ENCODE measurements around the gene SNX25. TPM values are rescaled to one million over a fixed set of nuclear protein-coding genes. Genes with fewer than 3 reads are reported as not detected.
"Not testable (repeated sequence)": the region's sequence is repeated elsewhere in the genome, so short reads cannot be mapped to it uniquely, and the experiment has no call there.

Gene SNX25
- total RNA-seq, 2 experiments from 2014 or later, result 18.9 to 21.6 TPM

DNA sequence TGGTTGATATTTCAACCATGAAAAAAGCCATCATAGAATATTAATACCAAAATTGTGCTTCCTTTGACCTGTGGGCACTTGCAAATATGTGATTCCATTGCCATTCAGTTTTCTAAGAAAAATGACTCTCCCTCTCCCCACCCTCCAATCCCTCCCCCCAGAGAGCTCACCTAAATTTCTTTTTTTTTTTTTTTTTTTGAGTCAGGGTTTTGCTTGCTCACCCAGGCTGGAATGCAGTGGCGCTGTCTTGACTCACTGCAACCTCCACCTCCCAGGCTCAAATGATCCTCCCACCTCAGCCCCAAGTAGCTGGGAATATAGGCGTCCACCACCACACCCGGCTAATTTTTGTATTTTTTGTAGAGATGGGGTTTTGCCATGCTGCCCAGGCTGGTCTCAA is 47.0 kb downstream of the SNX25 start:
- CTCF ChIA-PET, result no interaction called here
- Mint-ChIP-seq H3K27me3 (no peaks in the 10 kb centered on the region), H3K9me3 (no peaks in the 10 kb centered on the region), H3K36me3 (peaks cover 12% of the 10 kb centered on the region), H3K27ac (no peak overlapping the region), H3K4me3 (no peak overlapping the region), H3K4me1 (ENCODE audit: low read depth) (peaks cover 57% of the 10 kb centered on the region)
- peak; percentile 36 for DNase-seq
- POLR2A ChIA-PET, result no interaction called here
- intact Hi-C loops (cut with micrococcal nuclease), result loop anchor here (5.0 kb wide), 1 partner anchor 86 kb away; no protein-coding TSS in a partner anchor

DNA sequence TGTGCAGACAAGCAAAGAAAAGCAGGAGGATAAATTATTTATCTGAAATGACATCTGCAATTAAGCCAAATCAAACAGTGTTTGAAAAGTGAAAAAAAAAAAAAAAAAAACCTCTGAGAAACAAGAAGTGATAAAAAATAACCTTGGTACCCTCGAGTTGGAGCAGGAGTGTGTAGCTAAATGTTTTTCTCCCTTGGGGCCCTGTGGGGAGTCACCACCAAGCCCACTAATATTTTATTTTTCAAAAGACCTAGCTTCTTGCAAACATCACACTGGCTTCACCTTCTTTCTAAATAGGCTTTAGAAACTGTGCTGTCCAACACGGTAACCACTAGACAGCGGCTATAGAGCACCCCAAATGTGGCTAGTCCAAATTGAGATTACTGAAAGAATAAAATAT is 47.7 kb downstream of the SNX25 start:
- Mint-ChIP-seq H3K9me3 (no peaks in the 10 kb centered on the region), H3K27me3 (no peaks in the 10 kb centered on the region), H3K4me3 (no peak overlapping the region), H3K27ac (no peak overlapping the region), H3K4me1 (ENCODE audit: low read depth) (peaks cover 50% of the 10 kb centered on the region), H3K36me3 (peaks cover 12% of the 10 kb centered on the region)
- ChIA-PET CTCF (no interaction called here), POLR2A (interaction anchor here (0.8 kb wide), 1 partner anchor 11 kb away, joined by 3 read pairs; no protein-coding TSS in a partner anchor)
- intact Hi-C loops (cut with micrococcal nuclease), result loop anchor here (5.0 kb wide), 1 partner anchor 85 kb away; no protein-coding TSS in a partner anchor
- no peak for DNase-seq

DNA sequence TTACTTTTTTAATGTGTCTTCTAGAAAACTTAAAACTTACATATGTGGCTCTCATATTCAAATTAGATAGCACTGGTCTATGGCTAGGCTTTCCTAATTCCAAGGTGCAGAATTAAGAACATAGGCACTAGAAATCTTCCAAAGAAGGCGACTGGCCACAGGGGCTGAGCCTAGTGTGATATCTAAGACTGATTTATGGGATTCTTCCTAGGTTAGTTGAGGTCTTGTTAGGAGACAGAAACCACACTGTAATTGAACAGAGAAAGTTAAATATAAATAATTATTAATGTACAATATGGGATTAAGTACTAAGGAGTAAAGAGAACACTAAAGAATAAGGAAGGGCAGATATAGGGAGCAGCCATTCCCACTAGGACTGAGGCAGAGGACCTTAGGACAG is 48.3 kb downstream of the SNX25 start:
- no peak for DNase-seq
- ChIA-PET CTCF (no interaction called here), POLR2A (interaction anchor here (0.8 kb wide), 1 partner anchor 10 kb away, joined by 3 read pairs; no protein-coding TSS in a partner anchor)
- no peaks in the 10 kb centered on the region for H3K9me3 Mint-ChIP-seq
- H3K4me3 Mint-ChIP-seq, result no peak overlapping the region
- no peaks in the 10 kb centered on the region for H3K27me3 Mint-ChIP-seq
- intact Hi-C loops (cut with micrococcal nuclease), result loop anchor here (5.0 kb wide), 1 partner anchor 85 kb away; no protein-coding TSS in a partner anchor
- peaks cover 12% of the 10 kb centered on the region for H3K36me3 Mint-ChIP-seq
- H3K27ac Mint-ChIP-seq, result no peak overlapping the region
- H3K4me1 Mint-ChIP-seq (ENCODE audit: low read depth), result peaks cover 48% of the 10 kb centered on the region

DNA sequence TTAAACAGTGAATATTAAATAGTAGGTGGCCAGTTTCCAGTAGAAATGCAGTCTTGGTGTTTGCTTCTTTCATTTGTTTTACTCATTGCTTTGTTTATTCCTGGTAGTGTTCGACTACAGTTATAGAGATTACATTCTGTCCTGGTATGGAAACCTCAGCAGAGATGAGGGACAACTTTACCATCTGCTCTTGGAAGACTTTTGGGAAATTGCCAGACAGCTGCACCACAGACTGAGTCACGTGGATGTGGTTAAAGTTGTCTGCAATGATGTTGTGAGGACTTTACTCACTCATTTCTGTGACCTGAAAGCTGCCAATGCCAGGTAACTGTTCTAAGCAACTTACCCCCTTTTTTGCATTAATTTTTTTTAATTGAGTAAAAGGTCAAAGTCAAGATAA is 49.3 kb downstream of the SNX25 start:
- CTCF ChIA-PET, H3K27ac Mint-ChIP-seq, H3K27me3 Mint-ChIP-seq, H3K9me3 Mint-ChIP-seq, POLR2A ChIA-PET, H3K4me3 Mint-ChIP-seq: not testable (repeated sequence)
- peaks cover 10% of the 10 kb centered on the region for H3K36me3 Mint-ChIP-seq
- H3K4me1 Mint-ChIP-seq (ENCODE audit: low read depth), result peaks cover 45% of the 10 kb centered on the region
- intact Hi-C loops (cut with micrococcal nuclease), result loop anchor here (5.0 kb wide), 1 partner anchor 84 kb away; no protein-coding TSS in a partner anchor
- DNase-seq, result peak; percentile 40

DNA sequence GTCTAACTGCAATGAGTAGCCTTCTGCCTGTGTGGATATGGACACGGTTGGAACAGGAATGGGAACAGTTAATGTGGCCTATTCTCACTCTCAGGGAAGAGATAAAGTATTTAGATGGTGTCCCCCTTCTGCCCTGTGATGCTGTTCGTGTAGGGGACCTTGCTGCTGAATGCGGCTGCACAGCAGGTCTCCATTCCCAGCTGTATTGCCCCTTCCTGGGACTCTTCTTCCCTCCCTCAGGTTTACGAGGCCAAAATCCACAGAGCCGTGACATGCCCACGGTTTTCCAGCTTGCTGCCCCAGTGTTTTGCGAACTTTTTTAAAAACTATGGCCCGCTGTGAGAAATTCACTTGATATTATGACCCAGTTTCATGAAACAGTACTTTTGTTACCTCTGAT is 50.3 kb downstream of the SNX25 start:
- Mint-ChIP-seq H3K36me3 (peaks cover 6% of the 10 kb centered on the region), H3K27me3 (no peaks in the 10 kb centered on the region), H3K4me3 (no peak overlapping the region), H3K4me1 (ENCODE audit: low read depth) (peaks cover 35% of the 10 kb centered on the region), H3K27ac (no peak overlapping the region), H3K9me3 (no peaks in the 10 kb centered on the region)
- ChIA-PET POLR2A (no interaction called here), CTCF (interaction anchor here (0.6 kb wide), 1 partner anchor 117 kb away, joined by 3 read pairs; the partner anchor contains the start of gene SLC25A4)
- intact Hi-C loops (cut with micrococcal nuclease), result loop anchor here (5.0 kb wide), 1 partner anchor 83 kb away; no protein-coding TSS in a partner anchor
- no peak for DNase-seq

DNA sequence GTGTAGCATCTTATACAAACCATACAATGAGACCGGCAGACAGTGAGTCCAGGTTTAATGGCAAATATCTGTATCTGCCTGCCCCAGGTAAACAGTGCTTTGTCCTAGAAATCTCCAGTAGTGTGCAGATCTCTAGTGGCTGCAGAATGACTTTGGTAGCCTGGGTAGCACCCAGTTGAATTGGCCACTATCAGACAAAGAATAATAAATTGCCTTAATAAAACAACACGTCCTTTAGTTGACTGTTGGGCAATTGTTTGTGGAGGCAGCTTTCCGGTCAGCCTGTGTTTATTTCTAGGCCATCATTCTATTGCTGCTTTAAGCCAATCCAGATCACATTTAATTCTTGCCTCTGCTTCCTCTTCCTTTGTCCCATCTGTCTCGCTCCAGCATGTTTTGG is 52.5 kb downstream of the SNX25 start:
- Mint-ChIP-seq H3K27me3 (no peaks in the 10 kb centered on the region), H3K4me1 (ENCODE audit: low read depth) (peaks cover 28% of the 10 kb centered on the region), H3K36me3 (peaks cover 8% of the 10 kb centered on the region), H3K9me3 (no peaks in the 10 kb centered on the region), H3K27ac (no peak overlapping the region), H3K4me3 (no peak overlapping the region)
- CTCF ChIA-PET, result no interaction called here
- intact Hi-C loops (cut with micrococcal nuclease), result no loop called here
- POLR2A ChIA-PET, result no interaction called here
- DNase-seq, result no peak

DNA sequence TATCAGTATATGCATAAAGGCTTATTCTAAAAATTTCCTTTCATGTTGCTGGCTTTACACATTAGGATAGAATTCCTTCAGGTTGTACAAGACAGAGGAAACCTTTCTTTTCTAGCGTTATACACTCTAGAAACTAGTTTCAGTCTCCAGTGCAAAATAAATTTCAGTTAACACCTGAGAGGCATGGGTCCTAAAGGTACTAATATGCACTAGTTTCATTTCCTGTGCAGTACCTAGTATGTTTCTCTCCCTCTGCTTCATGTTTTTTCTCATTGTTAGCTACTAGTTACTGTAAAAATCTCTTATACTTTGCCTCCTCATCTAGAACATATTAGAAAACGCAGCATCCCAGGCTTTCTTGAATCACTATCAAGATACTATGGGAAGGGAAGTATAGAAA is 54.0 kb downstream of the SNX25 start:
- Mint-ChIP-seq H3K27ac (no peak overlapping the region), H3K4me1 (ENCODE audit: low read depth) (peaks cover 28% of the 10 kb centered on the region)

DNA sequence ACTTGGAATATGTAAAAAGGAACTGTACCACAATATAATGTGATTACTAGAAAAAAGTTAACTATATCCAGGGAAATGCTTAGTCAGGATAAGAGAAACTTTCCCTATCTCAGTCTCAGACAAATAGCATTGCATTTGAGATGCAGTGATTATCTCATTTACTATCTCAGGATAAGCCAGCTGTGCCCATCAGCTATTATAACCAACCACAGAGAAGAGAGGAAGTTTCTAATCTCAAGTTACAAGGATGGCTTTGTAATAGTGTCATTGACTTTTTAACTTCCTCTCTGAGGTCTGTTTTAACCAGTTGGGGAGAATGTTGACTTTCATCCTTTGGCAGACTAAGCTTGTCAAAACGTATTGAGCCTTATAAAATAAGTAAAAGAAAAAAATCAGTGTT is 56.5 kb downstream of the SNX25 start:
- Mint-ChIP-seq H3K4me1 (ENCODE audit: low read depth) (peaks cover 16% of the 10 kb centered on the region), H3K27ac (peak overlapping the region; percentile 42), H3K9me3 (no peaks in the 10 kb centered on the region), H3K4me3 (no peak overlapping the region), H3K36me3 (peaks cover 24% of the 10 kb centered on the region), H3K27me3 (no peaks in the 10 kb centered on the region)
- POLR2A ChIA-PET, result no interaction called here
- CTCF ChIA-PET, result interaction anchor here (1.2 kb wide), 1 partner anchor 56 kb away, joined by 4 read pairs; no protein-coding TSS in a partner anchor
- intact Hi-C loops (cut with micrococcal nuclease), result no loop called here
- DNase-seq, result no peak

More for the DNA sequence above, 54.0 kb downstream of the SNX25 start:
- intact Hi-C loops (cut with micrococcal nuclease), result no loop called here
- Mint-ChIP-seq H3K9me3 (no peaks in the 10 kb centered on the region), H3K36me3 (peaks cover 16% of the 10 kb centered on the region), H3K27me3 (no peaks in the 10 kb centered on the region), H3K4me3 (no peak overlapping the region)
- CTCF ChIA-PET, result interaction anchor here (1.3 kb wide), 1 partner anchor 80 kb away, joined by 5 read pairs; no protein-coding TSS in a partner anchor
- no peak for DNase-seq
- POLR2A ChIA-PET, result no interaction called here

DNA sequence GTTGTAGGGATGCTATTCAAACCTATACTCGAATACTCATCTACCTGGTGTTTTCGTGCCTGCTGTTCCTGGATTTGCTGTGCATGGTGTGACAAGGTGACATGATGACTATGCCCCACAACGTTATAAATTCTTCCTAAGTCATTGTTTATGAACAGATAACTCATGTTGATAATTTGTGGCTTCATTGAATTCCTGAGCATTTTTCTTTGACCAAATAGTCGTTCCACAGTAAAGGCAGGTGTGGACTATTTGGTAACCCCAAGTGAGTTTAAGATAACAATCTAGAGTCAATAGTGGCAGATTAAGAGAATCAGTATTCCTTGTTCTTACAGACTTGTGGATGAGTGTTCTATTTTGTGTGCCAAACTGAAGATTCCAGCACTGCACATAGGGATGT is 59.9 kb downstream of the SNX25 start:
- Mint-ChIP-seq H3K4me3 (no peak overlapping the region), H3K36me3 (peaks cover 23% of the 10 kb centered on the region), H3K27me3 (no peaks in the 10 kb centered on the region), H3K9me3 (no peaks in the 10 kb centered on the region), H3K27ac (no peak overlapping the region), H3K4me1 (ENCODE audit: low read depth) (peaks cover 10% of the 10 kb centered on the region)
- POLR2A ChIA-PET, result no interaction called here
- no peak for DNase-seq
- intact Hi-C loops (cut with micrococcal nuclease), result no loop called here
- CTCF ChIA-PET, result no interaction called here

DNA sequence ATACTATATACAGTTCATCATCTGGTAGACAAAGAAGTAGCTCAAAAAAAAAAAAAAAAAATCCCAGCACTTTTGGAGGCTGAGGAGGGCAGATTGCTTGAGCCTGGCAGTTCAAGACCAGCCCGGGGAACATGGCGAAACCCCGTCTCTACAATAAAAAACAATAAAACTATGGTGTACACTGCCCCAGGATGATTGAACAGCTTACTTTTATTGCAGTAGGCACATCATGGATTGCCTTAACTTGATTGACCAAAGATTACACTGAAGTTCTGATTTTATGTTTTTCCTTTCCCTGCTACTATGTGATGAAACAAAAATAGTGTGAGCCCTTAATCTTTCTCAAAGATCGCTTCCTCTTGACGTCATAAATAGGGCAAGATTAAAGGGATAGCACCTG is 60.6 kb downstream of the SNX25 start:
- Mint-ChIP-seq H3K4me3 (no peak overlapping the region), H3K9me3 (no peaks in the 10 kb centered on the region), H3K36me3 (peaks cover 23% of the 10 kb centered on the region), H3K4me1 (ENCODE audit: low read depth) (peaks cover 10% of the 10 kb centered on the region), H3K27ac (no peak overlapping the region), H3K27me3 (no peaks in the 10 kb centered on the region)
- intact Hi-C loops (cut with micrococcal nuclease), result no loop called here
- CTCF ChIA-PET, result no interaction called here
- no peak for DNase-seq
- POLR2A ChIA-PET, result no interaction called here

DNA sequence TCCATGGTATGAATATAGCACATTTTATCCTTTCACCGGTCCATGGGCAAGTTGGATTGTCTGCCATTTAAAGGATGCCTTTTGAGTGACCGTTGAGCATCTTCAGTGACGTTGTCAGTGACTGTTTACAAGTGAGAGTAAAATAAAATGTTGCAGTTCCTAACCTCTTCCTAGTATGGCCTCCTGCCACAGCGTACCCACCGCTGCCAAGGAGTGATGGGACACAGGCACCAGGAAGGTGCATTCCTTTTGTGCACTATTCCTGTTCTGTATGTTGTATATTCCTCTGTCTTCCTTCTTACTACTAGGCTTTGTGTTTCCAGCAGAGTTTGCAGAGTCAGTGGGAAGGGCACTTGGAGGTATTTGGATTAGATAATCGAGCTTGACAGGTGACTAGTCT is 61.5 kb downstream of the SNX25 start:
- no peak for DNase-seq
- CTCF ChIA-PET, result no interaction called here
- H3K36me3 Mint-ChIP-seq, result peaks cover 23% of the 10 kb centered on the region
- no peaks in the 10 kb centered on the region for H3K9me3 Mint-ChIP-seq
- intact Hi-C loops (cut with micrococcal nuclease), result no loop called here
- peaks cover 8% of the 10 kb centered on the region for H3K4me1 Mint-ChIP-seq (ENCODE audit: low read depth)
- no peak overlapping the region for H3K4me3 Mint-ChIP-seq
- H3K27ac Mint-ChIP-seq, result no peak overlapping the region
- no peaks in the 10 kb centered on the region for H3K27me3 Mint-ChIP-seq
- POLR2A ChIA-PET, result no interaction called here

DNA sequence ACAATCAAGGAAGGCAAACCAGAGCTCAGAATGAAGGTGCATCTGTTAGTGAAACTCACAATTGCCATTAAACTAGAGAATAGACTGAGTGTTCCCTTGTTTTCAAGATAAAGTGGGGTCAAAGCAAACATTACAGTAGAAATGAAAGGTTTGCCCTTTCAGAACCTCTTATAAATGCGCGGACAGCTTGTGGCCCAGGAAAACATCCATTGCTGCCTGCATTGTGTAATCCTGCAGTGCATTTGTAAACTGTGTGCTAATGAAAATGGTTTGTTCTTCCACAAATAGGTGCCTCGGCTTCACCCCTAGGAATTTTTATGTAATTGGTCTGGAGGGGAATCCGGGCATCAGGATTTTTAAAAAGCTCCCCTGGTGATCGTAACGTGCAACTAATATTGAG is 62.8 kb downstream of the SNX25 start:
- POLR2A ChIA-PET, result no interaction called here
- intact Hi-C loops (cut with micrococcal nuclease), result no loop called here
- no peak for DNase-seq
- H3K27ac Mint-ChIP-seq, result no peak overlapping the region
- H3K36me3 Mint-ChIP-seq, result peaks cover 22% of the 10 kb centered on the region
- CTCF ChIA-PET, result no interaction called here
- H3K4me3 Mint-ChIP-seq, result no peak overlapping the region
- no peaks in the 10 kb centered on the region for H3K9me3 Mint-ChIP-seq
- H3K27me3 Mint-ChIP-seq, result no peaks in the 10 kb centered on the region
- peaks cover 2% of the 10 kb centered on the region for H3K4me1 Mint-ChIP-seq (ENCODE audit: low read depth)

DNA sequence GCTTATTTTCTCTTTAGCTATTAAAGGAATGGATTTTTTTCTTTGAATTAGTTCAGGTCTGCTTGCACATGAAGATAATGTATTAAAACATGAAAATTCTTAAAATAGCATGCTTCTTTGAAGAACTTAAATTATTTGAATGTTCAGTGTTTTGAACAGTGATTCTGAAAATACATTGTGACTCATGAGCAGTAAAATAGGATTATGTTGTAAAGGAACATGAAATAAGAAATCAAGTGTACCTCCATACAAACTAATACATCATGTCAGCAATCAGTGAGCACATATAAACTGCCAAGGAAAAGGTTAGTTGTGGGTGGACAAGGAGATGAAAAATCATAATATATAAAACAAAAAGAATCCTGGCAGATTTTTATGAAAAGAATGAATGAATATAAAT is 66.1 kb downstream of the SNX25 start:
- no peak for DNase-seq
- CTCF ChIA-PET, result no interaction called here
- intact Hi-C loops (cut with micrococcal nuclease), result no loop called here
- no peak overlapping the region for H3K4me3 Mint-ChIP-seq
- H3K36me3 Mint-ChIP-seq, result peaks cover 6% of the 10 kb centered on the region
- no peaks in the 10 kb centered on the region for H3K9me3 Mint-ChIP-seq
- H3K27ac Mint-ChIP-seq, result no peak overlapping the region
- POLR2A ChIA-PET, result no interaction called here
- H3K27me3 Mint-ChIP-seq, result no peaks in the 10 kb centered on the region
- peaks cover 5% of the 10 kb centered on the region for H3K4me1 Mint-ChIP-seq (ENCODE audit: low read depth)

Data from activated CD4-positive, alpha-beta memory T cell treated with anti-CD3 and anti-CD28 coated beads for 36 hours (primary cell).